ENCODE results near the gene BCKDHA. TPM values are rescaled to one million over a fixed set of nuclear protein-coding genes. Genes with fewer than 3 reads are reported as not detected.

BCKDHA gene
- total and polyA plus RNA-seq, 2 of the 4 experiments (the other 2 are of a cell fraction): 7.6 to 7.7 TPM

GRCh38 chr19:41436674-41436951, 39.0 kb downstream of the BCKDHA start:
- no peak overlapping the region for H3K4me2 ChIP-seq (ENCODE audit: low read depth, low read length)
- no peak overlapping the region for H4K91ac ChIP-seq (ENCODE audit: insufficient read depth, low read depth, low read length)
- H2BK5ac ChIP-seq (ENCODE audit: low read depth, low read length, poor library complexity, severe bottlenecking): no peak overlapping the region
- dilution Hi-C loops (cut with HindIII; ENCODE audit: low sequenced_read_pairs, unreplicated experiment) (no loop called here), in situ Hi-C loops (cut with MboI; ENCODE audit: low sequenced_read_pairs) (no loop called here), intact Hi-C loops (cut with micrococcal nuclease) (no loop called here)
- DNase-seq (no peak), ATAC-seq (ENCODE audit: low read depth) (no peak)
- TF ChIP-seq MAZ (IDR thresholded peaks at IDR 0.05; ENCODE audit: borderline replicate concordance, low read depth, low read length) (no peak), MXI1 (IDR thresholded peaks at IDR 0.05; ENCODE audit: borderline replicate concordance, low read depth, low read length) (no peak)
- TF ChIP-seq, protein P1, sequence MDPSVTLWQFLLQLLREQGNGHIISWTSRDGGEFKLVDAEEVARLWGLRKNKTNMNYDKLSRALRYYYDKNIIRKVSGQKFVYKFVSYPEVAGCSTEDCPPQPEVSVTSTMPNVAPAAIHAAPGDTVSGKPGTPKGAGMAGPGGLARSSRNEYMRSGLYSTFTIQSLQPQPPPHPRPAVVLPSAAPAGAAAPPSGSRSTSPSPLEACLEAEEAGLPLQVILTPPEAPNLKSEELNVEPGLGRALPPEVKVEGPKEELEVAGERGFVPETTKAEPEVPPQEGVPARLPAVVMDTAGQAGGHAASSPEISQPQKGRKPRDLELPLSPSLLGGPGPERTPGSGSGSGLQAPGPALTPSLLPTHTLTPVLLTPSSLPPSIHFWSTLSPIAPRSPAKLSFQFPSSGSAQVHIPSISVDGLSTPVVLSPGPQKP (IDR thresholded peaks at IDR 0.05; ENCODE audit: borderline replicate concordance, low read depth, low read length): no peak
- no peak overlapping the region for H2BK20ac ChIP-seq (ENCODE audit: low read depth, low read length)
- H3K9me1 ChIP-seq (ENCODE audit: insufficient read depth, low read length): no peaks in the 10 kb centered on the region; the same call in 1 of the 2 replicates
- ChIA-PET POLR2A (ENCODE audit: unreplicated experiment) (no interaction called here), CTCF (no interaction called here)
- H4K5ac ChIP-seq (ENCODE audit: low read depth, low read length): no peak overlapping the region
- H3K4me1 ChIP-seq (ENCODE audit: control insufficient read depth, insufficient read depth, low read length): no peaks in the 10 kb centered on the region; the same call in 1 of the 2 replicates
- H3K4me3 ChIP-seq (ENCODE audit: insufficient read depth, low read depth, low read length): no peak overlapping the region
- H3K27ac ChIP-seq (ENCODE audit: insufficient read depth, low read length): no peak overlapping the region
- no peak overlapping the region for H3K56ac ChIP-seq (ENCODE audit: extremely low read depth, insufficient read depth, low read length)
- no peak overlapping the region for H3K14ac ChIP-seq (replicated peaks; ENCODE audit: low read depth, low read length)
- no peak overlapping the region for H3K4ac ChIP-seq (ENCODE audit: low read depth, low read length)
- no peaks in the 10 kb centered on the region for H4K20me1 ChIP-seq (ENCODE audit: insufficient read depth, low read length)
- no peak overlapping the region for H2AFZ ChIP-seq (replicated peaks; ENCODE audit: low read length, poor library complexity)
- H2BK120ac ChIP-seq (ENCODE audit: low read depth, low read length): no peak overlapping the region
- no peak overlapping the region for H3K23ac ChIP-seq (ENCODE audit: low read depth, low read length)
- no peak overlapping the region for H4K8ac ChIP-seq (ENCODE audit: low read depth in 2 of 2, low read length in 2 of 2)
- no TSS peak for BruUV-seq (replicated peaks)
- no peak overlapping the region for H2AK9ac ChIP-seq (replicated peaks; ENCODE audit: low read depth, low read length, poor library complexity)
- H2AK5ac ChIP-seq (ENCODE audit: low read depth, low read length): no peak overlapping the region
- H3K79me1 ChIP-seq (ENCODE audit: low read depth in 1 of 2, low read length in 2 of 2): peaks cover 9 to 21% of the 10 kb centered on the region in 2 experiments
- H3K36me3 ChIP-seq (ENCODE audit: control insufficient read depth, insufficient read depth, low read length): peaks cover 27% of the 10 kb centered on the region
- H2BK15ac ChIP-seq (ENCODE audit: low read depth, low read length): no peak overlapping the region
- no peaks in the 10 kb centered on the region for H3K9me3 ChIP-seq (ENCODE audit: control insufficient read depth, insufficient read depth, low read length)
- H3K9ac ChIP-seq (ENCODE audit: low read depth, low read length): no peak overlapping the region
- no peaks in the 10 kb centered on the region for H3K27me3 ChIP-seq (ENCODE audit: control insufficient read depth, insufficient read depth, low read length)
- no peak overlapping the region for H3K18ac ChIP-seq (ENCODE audit: low read depth, low read length)
